ENCODE results near the gene DOCK4. TPM values are rescaled to one million over a fixed set of nuclear protein-coding genes. Genes with fewer than 3 reads are reported as not detected.

Gene DOCK4
- total RNA-seq, 3 donors from 2014 or later, result 31.7 to 43.3 (median 41.9) TPM

DNA sequence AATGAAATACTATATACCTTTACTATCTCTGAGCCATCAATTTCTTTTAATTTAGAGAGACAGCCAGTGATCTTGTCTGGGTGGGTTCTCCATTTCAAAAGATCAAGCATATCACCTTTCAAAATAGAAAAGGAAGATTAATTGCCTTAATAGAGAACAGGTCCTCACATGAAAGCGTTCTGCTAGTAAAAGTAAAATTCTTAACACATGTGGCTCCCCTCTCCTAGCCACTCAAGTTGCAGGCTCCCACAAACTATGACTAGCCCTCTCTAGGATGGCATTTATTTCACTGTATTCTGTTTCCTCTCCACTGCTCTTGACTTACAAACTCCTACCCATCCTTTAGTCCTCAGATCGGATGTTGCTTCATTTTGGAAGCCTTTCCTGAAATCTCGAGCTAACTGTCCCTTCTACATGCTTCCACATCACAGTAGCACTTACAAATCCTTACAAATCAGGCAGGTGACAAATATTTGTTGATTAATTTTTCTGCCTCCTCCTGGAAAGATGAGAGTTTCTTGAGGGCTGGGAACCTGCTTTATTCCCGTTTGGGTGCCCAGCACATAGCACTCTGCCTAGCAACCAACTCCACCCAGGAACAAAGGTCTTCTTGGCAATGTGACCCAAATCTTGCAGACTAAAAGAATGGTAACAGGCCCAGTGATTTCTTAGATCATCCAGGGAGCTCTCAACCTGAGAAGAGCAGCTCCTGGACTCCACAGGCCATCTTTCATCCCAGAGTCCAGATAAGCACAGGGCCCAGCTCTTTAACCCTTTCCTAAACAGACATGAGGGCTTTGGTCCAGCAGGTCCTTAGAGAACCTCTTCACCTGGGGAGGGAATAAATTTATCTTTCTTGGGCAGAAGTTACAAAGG lies 333.5 kb downstream of the DOCK4 start:
- intact Hi-C loops (cut with DNase I; ENCODE audit: low total_unique reads), result no loop called here
- Histone ChIP-seq H3K27me3 (no peaks in the 10 kb centered on the region), H3K4me1 (no peaks in the 10 kb centered on the region), H3K27ac (no peak overlapping the region), H3K9me3 (no peaks in the 10 kb centered on the region), H3K4me3 (no peak overlapping the region), H3K36me3 (no peaks in the 10 kb centered on the region)
- DNase-seq (ENCODE audit: low spot score in 2 of 2), result no peak
- TF ChIP-seq POLR2AphosphoS5 (IDR thresholded peaks at IDR 0.05) (no peak), CTCF (IDR thresholded peaks at IDR 0.05) (no peak), POLR2A (IDR thresholded peaks at IDR 0.05) (no peak)

GRCh38 chr7:111871283-111871682 lies 334.9 kb downstream of the DOCK4 start:
- no peaks in the 10 kb centered on the region for H3K9me3 ChIP-seq
- H3K36me3 ChIP-seq, result no peaks in the 10 kb centered on the region
- no peaks in the 10 kb centered on the region for H3K27me3 ChIP-seq
- H3K4me1 ChIP-seq, result no peaks in the 10 kb centered on the region
- intact Hi-C loops (cut with DNase I; ENCODE audit: low total_unique reads), result no loop called here
- TF ChIP-seq POLR2AphosphoS5 (IDR thresholded peaks at IDR 0.05) (no peak), POLR2A (IDR thresholded peaks at IDR 0.05) (no peak), CTCF (IDR thresholded peaks at IDR 0.05) (no peak)
- DNase-seq (ENCODE audit: low spot score in 2 of 2), result no peak
- no peak overlapping the region for H3K27ac ChIP-seq
- no peak overlapping the region for H3K4me3 ChIP-seq

- H3K27me3 ChIP-seq, result no peaks in the 10 kb centered on the region
- H3K36me3 ChIP-seq, result no peaks in the 10 kb centered on the region
- intact Hi-C loops (cut with DNase I; ENCODE audit: low total_unique reads), result loop anchor here (1.0 kb wide), 1 partner anchor 15 kb away; no protein-coding TSS in a partner anchor
- no peaks in the 10 kb centered on the region for H3K4me1 ChIP-seq
- no peak for DNase-seq (ENCODE audit: low spot score in 2 of 2)
- no peak for TF ChIP-seq POLR2A (IDR thresholded peaks at IDR 0.05)
- TF ChIP-seq POLR2AphosphoS5 (IDR thresholded peaks at IDR 0.05), result no peak
- no peak for TF ChIP-seq CTCF (IDR thresholded peaks at IDR 0.05)
- H3K27ac ChIP-seq, result no peak overlapping the region
- no peaks in the 10 kb centered on the region for H3K9me3 ChIP-seq
- no peak overlapping the region for H3K4me3 ChIP-seq
These were observed 336.9 kb downstream of the DOCK4 start for GRCh38 chr7:111869280-111869679.

DNA sequence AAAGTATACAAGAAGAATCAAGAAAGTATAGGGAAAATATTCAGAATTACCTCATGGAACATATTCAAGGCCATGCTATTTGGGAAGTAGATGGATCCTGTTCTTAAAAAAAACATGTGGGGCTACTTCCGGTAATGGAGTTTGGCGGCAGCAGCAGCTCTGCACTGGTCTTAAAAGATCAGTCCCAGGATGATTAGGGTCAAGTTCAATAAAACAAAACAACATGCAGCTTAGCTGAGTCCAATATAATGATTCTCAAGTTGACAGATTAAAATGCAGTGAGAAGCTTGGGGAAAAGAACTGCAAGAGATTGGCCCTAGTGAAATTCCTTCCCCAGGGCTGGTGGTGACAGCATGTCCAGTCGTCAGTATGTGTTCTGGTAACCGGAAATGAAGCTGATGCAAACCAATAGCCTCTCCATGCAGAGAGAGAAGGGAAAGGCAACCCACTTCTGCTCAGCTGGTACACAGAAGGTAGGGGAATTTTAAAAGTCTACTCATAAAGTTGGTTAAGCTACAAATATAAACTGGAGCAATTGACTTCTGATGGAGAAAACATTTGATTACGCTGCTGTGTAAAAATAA lies 338.8 kb downstream of the DOCK4 start:
- Histone ChIP-seq H3K4me3 (no peak overlapping the region), H3K27ac (no peak overlapping the region), H3K36me3 (no peaks in the 10 kb centered on the region), H3K27me3 (no peaks in the 10 kb centered on the region), H3K9me3 (no peaks in the 10 kb centered on the region), H3K4me1 (no peaks in the 10 kb centered on the region)
- TF ChIP-seq POLR2AphosphoS5 (IDR thresholded peaks at IDR 0.05) (no peak), POLR2A (IDR thresholded peaks at IDR 0.05) (no peak), CTCF (IDR thresholded peaks at IDR 0.05) (no peak)
- intact Hi-C loops (cut with DNase I; ENCODE audit: low total_unique reads), result no loop called here
- DNase-seq (ENCODE audit: low spot score in 2 of 2), result no peak

DNA sequence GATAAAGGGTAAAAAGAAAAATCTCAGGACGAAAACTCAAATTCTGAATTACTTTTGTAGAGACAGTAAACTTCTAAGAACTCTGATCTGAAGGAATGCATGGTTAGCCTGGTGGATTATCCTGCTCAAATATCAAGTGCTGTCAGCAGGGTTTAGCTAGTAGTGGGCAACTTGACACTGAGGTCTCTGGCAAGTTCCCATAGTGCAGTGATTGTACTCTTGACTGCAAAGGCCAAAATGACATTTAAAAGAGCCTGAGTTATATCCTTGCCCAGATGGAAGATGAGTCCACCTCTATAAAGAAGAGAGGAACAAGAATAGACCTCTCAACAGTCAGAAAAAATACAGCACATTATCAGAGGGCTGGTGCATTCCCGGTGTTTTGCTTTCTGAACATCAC lies 339.4 kb downstream of the DOCK4 start:
- H3K27ac ChIP-seq, result no peak overlapping the region
- H3K4me1 ChIP-seq, result no peaks in the 10 kb centered on the region
- intact Hi-C loops (cut with DNase I; ENCODE audit: low total_unique reads), result no loop called here
- H3K4me3 ChIP-seq, result no peak overlapping the region
- H3K9me3 ChIP-seq, result no peaks in the 10 kb centered on the region
- TF ChIP-seq POLR2AphosphoS5 (IDR thresholded peaks at IDR 0.05) (no peak), POLR2A (IDR thresholded peaks at IDR 0.05) (no peak), CTCF (IDR thresholded peaks at IDR 0.05) (no peak)
- no peaks in the 10 kb centered on the region for H3K27me3 ChIP-seq
- no peak for DNase-seq (ENCODE audit: low spot score in 2 of 2)
- no peaks in the 10 kb centered on the region for H3K36me3 ChIP-seq
